ENCODE data around the gene HOXC13. TPM values are rescaled to one million over a fixed set of nuclear protein-coding genes. Genes with fewer than 3 reads are reported as not detected.
A peak's percentile ranks its signal among the peaks of the same experiment; 100 is the strongest.

The HOXC13 gene
- total and polyA plus RNA-seq, 9 of the 15 experiments (the other 6 are each of a cell fraction or from before 2014, with no cell fraction given), result 0.03 to 0.29 (median 0.17) TPM; not detected in 2

- no peak for TF ChIP-seq RREB1 (CRISPR knock-in tag; IDR thresholded peaks at IDR 0.05)
- TF ChIP-seq EZH2 (IDR thresholded peaks at IDR 0.05; ENCODE audit: borderline replicate concordance, low read depth, low read length), result no peak
- TF ChIP-seq HES1 (IDR thresholded peaks at IDR 0.05; ENCODE audit: low read depth), result no peak
- no peak for TF ChIP-seq CEBPG (CRISPR knock-in tag; IDR thresholded peaks at IDR 0.05)
- TF ChIP-seq CEBPG (tag; conservative IDR thresholded peaks at IDR 0.05 in 1 of 2, IDR thresholded peaks at IDR 0.05 in 1 of 2), result no peak
- no peak for TF ChIP-seq MCM7 (IDR thresholded peaks at IDR 0.05)
- peak; percentile 77 for TF ChIP-seq VEZF1 (CRISPR knock-in tag; IDR thresholded peaks at IDR 0.05)
- no peak for TF ChIP-seq SUPT5H (IDR thresholded peaks at IDR 0.05)
- no peak for TF ChIP-seq ZHX1 (conservative IDR thresholded peaks at IDR 0.05; ENCODE audit: low read length)
- TF ChIP-seq HLTF (IDR thresholded peaks at IDR 0.05), result no peak
- no peak for TF ChIP-seq RUNX1 (IDR thresholded peaks at IDR 0.05; ENCODE audit: low read depth)
- no peak for TF ChIP-seq KLF13 (tag; IDR thresholded peaks at IDR 0.05; ENCODE audit: borderline replicate concordance, low read depth)
- TF ChIP-seq TFAP4 (CRISPR knock-in tag; IDR thresholded peaks at IDR 0.05; ENCODE audit: borderline replicate concordance), result peak; percentile 69; the same call in 1 of the 2 replicates
Measured at GRCh38 chr12:53984901-53985691, 46.5 kb downstream of the HOXC13 start, which contains the start of gene HOXC10 (continued).

Data from K562 (cell line).